IMR-90 (cell line): ENCODE data around the gene ADGRG3. TPM values are rescaled to one million over a fixed set of nuclear protein-coding genes. Genes with fewer than 3 reads are reported as not detected.

Experiments
- ATAC-seq: fragments of 200-7000 bp; cut with Tn5 transposase; 2 replicates; pipeline ENCODE4 v1.9.1; 2020; ENCODE audit warnings: low read depth, mild to moderate bottlenecking, moderate library complexity
- BruUV-seq: library from RNA; stranded (reverse); fragments of 400-500 nt; replicated peaks from 2 replicates; lab custom pipeline; 2021; lab: Mats Ljungman, UMichigan
- CTCF ChIA-PET: fragments of 300-600 bp; formaldehyde crosslinking; extraction: SDS; loops from one replicate; lab custom pipeline; 2021; ENCODE audit warnings: antibody characterized with exemption; lab: Yijun Ruan, JAX
- POLR2A ChIA-PET: fragments of 300-600 bp; sonication (Branson Sonifier 250); formaldehyde crosslinking; loops from one replicate; lab custom pipeline; 2022; ENCODE audit warnings: antibody characterized with exemption; ENCODE audit not compliant: unreplicated experiment; lab: Charles Lee
- DNase-seq: peaks from one replicate; pipeline ENCODE4 v3.0.0; 2013
- H2AFZ ChIP-seq: replicated peaks from 2 replicates; pipeline ENCODE3; 2013; ENCODE audit warnings: low read length, mild to moderate bottlenecking; ENCODE audit not compliant: poor library complexity
- H2AK5ac ChIP-seq: 2 replicates; pipeline ENCODE4 v1.6.1; 2013; ENCODE audit warnings: low read depth, low read length, inconsistent platforms
- H2AK9ac ChIP-seq: replicated peaks from 2 replicates; pipeline ENCODE3; 2013; ENCODE audit warnings: mild to moderate bottlenecking, low read depth, low read length, moderate library complexity; ENCODE audit not compliant: poor library complexity
- H2BK120ac ChIP-seq: 2 replicates; pipeline ENCODE4 v1.6.1; 2013; ENCODE audit warnings: low read depth, low read length, inconsistent platforms
- H2BK15ac ChIP-seq: 3 replicates; pipeline ENCODE4 v1.6.1; 2013; ENCODE audit warnings: low read depth, low read length, inconsistent platforms
- H2BK20ac ChIP-seq: 2 replicates; pipeline ENCODE4 v1.6.1; 2013; ENCODE audit warnings: low read depth, mild to moderate bottlenecking, inconsistent platforms, low read length, moderate library complexity
- H2BK5ac ChIP-seq: 2 replicates; pipeline ENCODE4 v1.6.1; 2013; ENCODE audit warnings: mild to moderate bottlenecking, low read depth, low read length, inconsistent platforms; ENCODE audit not compliant: poor library complexity, severe bottlenecking
- H3K14ac ChIP-seq: replicated peaks from 2 replicates; pipeline ENCODE4 v1.6.1; 2013; ENCODE audit warnings: low read depth, low read length, inconsistent platforms
- H3K18ac ChIP-seq: 2 replicates; pipeline ENCODE4 v1.6.1; 2013; ENCODE audit warnings: low read depth, low read length, control low read depth
- H3K23ac ChIP-seq: 2 replicates; pipeline ENCODE4 v1.6.1; 2013; ENCODE audit warnings: low read depth, low read length, inconsistent platforms
- H3K27ac ChIP-seq: 2 replicates; pipeline ENCODE4 v1.5.1; 2013; ENCODE audit warnings: mild to moderate bottlenecking, control low read depth, low read length; ENCODE audit not compliant: insufficient read depth
- H3K27me3 ChIP-seq: 2 replicates; pipeline ENCODE4 v1.6.1; 2013; ENCODE audit warnings: low read length; ENCODE audit not compliant: control insufficient read depth, insufficient read depth
- H3K36me3 ChIP-seq: 2 replicates; pipeline ENCODE4 v1.6.1; 2013; ENCODE audit warnings: low read length, mixed read lengths; ENCODE audit not compliant: control insufficient read depth, insufficient read depth
- H3K4ac ChIP-seq: 2 replicates; pipeline ENCODE4 v1.6.1; 2013; ENCODE audit warnings: low read depth, low read length, inconsistent platforms
- H3K4me1 ChIP-seq: 2 replicates; pipeline ENCODE4 v1.6.1; 2013; ENCODE audit warnings: low read length, mixed read lengths; ENCODE audit not compliant: control insufficient read depth, insufficient read depth
- H3K4me2 ChIP-seq: 2 replicates; pipeline ENCODE4 v1.6.1; 2013; ENCODE audit warnings: low read depth, mild to moderate bottlenecking, control low read depth, low read length, moderate library complexity
- H3K4me3 ChIP-seq: 2 replicates; pipeline ENCODE4 v1.5.1; 2013; ENCODE audit warnings: low read depth, mild to moderate bottlenecking, control low read depth, low read length, moderate library complexity; ENCODE audit not compliant: insufficient read depth
- H3K56ac ChIP-seq: 2 replicates; pipeline ENCODE4 v1.6.1; 2013; ENCODE audit warnings: low read length, inconsistent platforms; ENCODE audit not compliant: insufficient read depth; ENCODE audit errors: extremely low read depth
- H3K79me1 ChIP-seq, 2 experiments: 2 replicates each; pipeline ENCODE4 v1.6.1; 2013; ENCODE audit warnings: low read length in 2 of 2, inconsistent platforms in 1 of 2, low read depth in 1 of 2
- H3K9ac ChIP-seq: 2 replicates; pipeline ENCODE4 v1.6.1; 2013; ENCODE audit warnings: low read depth, low read length, control low read depth
- H3K9me1 ChIP-seq: 2 replicates; pipeline ENCODE4 v1.6.1; 2013; ENCODE audit warnings: low read length, inconsistent platforms; ENCODE audit not compliant: insufficient read depth
- H3K9me3 ChIP-seq: 2 replicates; pipeline ENCODE4 v1.6.1; 2013; ENCODE audit warnings: low read length; ENCODE audit not compliant: control insufficient read depth, insufficient read depth
- H4K20me1 ChIP-seq: 2 replicates; pipeline ENCODE4 v1.6.1; 2013; ENCODE audit warnings: low read length, inconsistent platforms; ENCODE audit not compliant: insufficient read depth
- H4K5ac ChIP-seq: 2 replicates; pipeline ENCODE4 v1.6.1; 2013; ENCODE audit warnings: mild to moderate bottlenecking, low read depth, low read length, control low read depth
- H4K8ac ChIP-seq, 2 experiments: 2 replicates each; pipeline ENCODE4 v1.6.1; 2013; ENCODE audit warnings: low read depth in 2 of 2, low read length in 2 of 2, control low read depth in 1 of 2, inconsistent platforms in 1 of 2
- H4K91ac ChIP-seq: 2 replicates; pipeline ENCODE4 v1.6.1; 2013; ENCODE audit warnings: low read depth, low read length, inconsistent platforms; ENCODE audit not compliant: insufficient read depth
- CHD1 ChIP-seq: IDR thresholded peaks from 2 replicates; pipeline ENCODE4 v1.6.1; 2012; ENCODE audit warnings: low read depth, low read length, improper control_type of control experiment
- CTCF ChIP-seq: conservative IDR thresholded peaks from 2 replicates; pipeline ENCODE4 v1.5.1; 2012; ENCODE audit warnings: mild to moderate bottlenecking, low read depth, low read length, improper control_type of control experiment
- ELK1 ChIP-seq: fragments of 150-350 bp; IDR thresholded peaks from 2 replicates; pipeline ENCODE4 v1.6.1; 2016; ENCODE audit warnings: low read depth, mild to moderate bottlenecking, low read length, moderate library complexity, borderline replicate concordance
- NFE2L2 ChIP-seq: fragments of 150-350 bp; IDR thresholded peaks from 2 replicates; pipeline ENCODE4 v1.6.1; 2016; ENCODE audit warnings: low read depth, mild to moderate bottlenecking, low read length
- SMC3 ChIP-seq: fragments of 150-350 bp; IDR thresholded peaks from 2 replicates; pipeline ENCODE4 v1.6.1; 2016; ENCODE audit warnings: low read depth, mild to moderate bottlenecking, antibody characterized with exemption, low read length, moderate library complexity
- USF2 ChIP-seq: fragments of 150-350 bp; IDR thresholded peaks from 2 replicates; pipeline ENCODE4 v1.6.1; 2017; ENCODE audit warnings: mild to moderate bottlenecking, antibody characterized with exemption, low read length, low read depth
- WGBS, 2 experiments: methylation state at CpG; one replicate each; pipeline versions ENCODE4 v1.1.5 to v1.1.7; 2013; ENCODE audit warnings: missing lambda C conversion rate in 2 of 2; ENCODE audit not compliant: insufficient read length in 1 of 2; ENCODE audit errors: extremely low coverage in 2 of 2; 5-methylcytosine and 5-hydroxymethylcytosine counted together
- dilution Hi-C: fragments of 300-500 bp; cut with HindIII; formaldehyde crosslinking; loops from one replicate; pipeline ENCODE4 v1.14.3; 2018; ENCODE audit warnings: low sequenced_read_pairs; ENCODE audit not compliant: unreplicated experiment
- in situ Hi-C: fragments of 300-500 bp; cut with MboI; formaldehyde crosslinking; loops from 3 replicates; pipeline ENCODE4 v1.14.3; 2019; ENCODE audit warnings: low sequenced_read_pairs, inconsistent platforms, mixed read lengths
- intact Hi-C: fragments of 100-400 bp; cut with micrococcal nuclease; formaldehyde crosslinking; loops from 2 replicates; pipeline ENCODE4 v1.10.0; 2022
- polyA plus RNA-seq, 3 experiments: library from polyadenylated mRNA; depleted of rRNA; stranded (reverse); fragments of >200 nt; gene quantifications; 2 replicates each; pipeline ENCODE4 v1.2.3, GENCODE V29; 2012; ENCODE audit warnings: low replicate concordance in 1 of 3
- total RNA-seq: library from RNA; depleted of rRNA; stranded (reverse); fragments of >200 nt; gene quantifications from 2 replicates; pipeline ENCODE4 v1.2.3, GENCODE V29; 2012

Gene ADGRG3
- total and polyA plus RNA-seq, 2 of the 4 experiments (the other 2 are of a cell fraction): not detected

GRCh38 chr16:57651344-57652333 lies 16.5 kb upstream of the ADGRG3 start:
- no peak overlapping the region for H3K4me3 ChIP-seq
- H3K4me1 ChIP-seq: no peaks in the 10 kb centered on the region
- no peak overlapping the region for H3K9ac ChIP-seq
- H3K4ac ChIP-seq: no peak overlapping the region
- H3K36me3 ChIP-seq: no peaks in the 10 kb centered on the region
- ATAC-seq: no peak
- POLR2A ChIA-PET: no interaction called here
- WGBS, 2 experiments: 90% methylated on average over 2 of the region's 10 CpGs; no CpG with 5 or more reads in 1 of the 2 experiments
- dilution Hi-C loops (no loop called here), intact Hi-C loops (no loop called here), in situ Hi-C loops (no loop called here)
- H4K20me1 ChIP-seq: no peaks in the 10 kb centered on the region
- H3K56ac ChIP-seq: no peak overlapping the region
- no peak overlapping the region for H2BK15ac ChIP-seq
- H3K27me3 ChIP-seq: no peaks in the 10 kb centered on the region; the same call in 1 of the 2 replicates
- no peak overlapping the region for H2BK5ac ChIP-seq
- no peaks in the 10 kb centered on the region for H3K9me3 ChIP-seq
- no peak overlapping the region for H3K18ac ChIP-seq
- no peak overlapping the region for H2AFZ ChIP-seq
- no peak overlapping the region for H4K5ac ChIP-seq
- H3K79me1 ChIP-seq: no peaks in the 10 kb centered on the region
- no peak overlapping the region for H2BK20ac ChIP-seq
- no peaks in the 10 kb centered on the region; the same call in 1 of the 2 replicates for H3K9me1 ChIP-seq
- no TSS peak for BruUV-seq
- no peak overlapping the region for H3K27ac ChIP-seq
- peak overlapping the region; percentile 55 for H2AK9ac ChIP-seq
- no peak for TF ChIP-seq USF2
- no peak for TF ChIP-seq ELK1
- TF ChIP-seq SMC3: no peak
- TF ChIP-seq CTCF: no peak
- TF ChIP-seq NFE2L2: no peak
- no peak for TF ChIP-seq CHD1
- no peak overlapping the region for H4K8ac ChIP-seq
- no peak overlapping the region for H3K14ac ChIP-seq
- H3K23ac ChIP-seq: no peak overlapping the region
- H2AK5ac ChIP-seq: no peak overlapping the region
- H2BK120ac ChIP-seq: no peak overlapping the region
- no peak for DNase-seq
- H4K91ac ChIP-seq: no peak overlapping the region
- CTCF ChIA-PET: interaction anchor here (0.6 kb wide), 1 partner anchor 361 kb away, joined by 3 read pairs; no protein-coding TSS in a partner anchor
- no peak overlapping the region for H3K4me2 ChIP-seq
